Cerebellar cortex (tissue), 1 donor: ENCODE measurements around the gene COL24A1.
A peak's percentile ranks its signal among the peaks of the same experiment; 100 is the strongest.
"Not testable (repeated sequence)": the region's sequence is repeated elsewhere in the genome, so short reads cannot be mapped to it uniquely, and the experiment has no call there.

Experiments used
- DNase-seq: peaks from one replicate; pipeline ENCODE4 v3.0.0-alpha.2; 2015; ENCODE audit warnings: low spot score

The COL24A1 gene

DNA sequence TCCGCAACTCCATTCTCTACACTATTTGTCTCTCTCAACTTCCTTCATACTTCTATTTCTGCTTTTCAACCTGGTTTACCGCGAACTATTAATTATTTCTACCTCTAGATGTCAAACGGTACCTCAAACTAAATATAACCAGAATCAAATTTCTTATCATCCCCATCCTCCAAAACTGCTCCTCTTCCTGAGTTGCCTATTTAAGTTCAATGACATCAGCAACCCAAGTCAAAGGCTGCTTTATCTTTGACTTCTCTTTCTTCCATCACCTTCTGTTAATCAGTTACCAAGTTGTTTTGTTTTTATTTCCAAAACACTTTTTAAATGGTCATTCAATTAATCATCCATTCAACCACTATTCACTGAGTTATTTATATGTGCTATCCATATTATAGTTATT lies 171.9 kb downstream of the COL24A1 start:
- no peak for DNase-seq

DNA sequence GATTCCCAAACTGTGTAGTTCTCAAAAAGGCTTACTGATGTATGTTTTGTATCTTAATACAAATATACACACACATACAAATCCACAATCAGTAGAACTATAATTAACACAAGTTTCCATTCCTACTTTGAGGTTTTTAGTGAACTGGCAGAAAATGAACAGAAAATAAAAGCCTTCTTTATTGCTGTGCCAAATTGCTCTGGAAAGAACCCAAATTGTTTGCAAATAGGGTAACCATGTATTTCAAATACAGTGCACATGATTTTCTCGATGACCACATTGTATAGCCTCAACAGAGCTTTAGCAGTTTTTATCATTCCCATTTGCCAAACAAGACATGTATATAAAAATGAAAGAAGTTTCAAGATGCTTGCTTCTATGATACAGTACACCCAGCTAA lies 173.3 kb downstream of the COL24A1 start:
- no peak for DNase-seq

DNA sequence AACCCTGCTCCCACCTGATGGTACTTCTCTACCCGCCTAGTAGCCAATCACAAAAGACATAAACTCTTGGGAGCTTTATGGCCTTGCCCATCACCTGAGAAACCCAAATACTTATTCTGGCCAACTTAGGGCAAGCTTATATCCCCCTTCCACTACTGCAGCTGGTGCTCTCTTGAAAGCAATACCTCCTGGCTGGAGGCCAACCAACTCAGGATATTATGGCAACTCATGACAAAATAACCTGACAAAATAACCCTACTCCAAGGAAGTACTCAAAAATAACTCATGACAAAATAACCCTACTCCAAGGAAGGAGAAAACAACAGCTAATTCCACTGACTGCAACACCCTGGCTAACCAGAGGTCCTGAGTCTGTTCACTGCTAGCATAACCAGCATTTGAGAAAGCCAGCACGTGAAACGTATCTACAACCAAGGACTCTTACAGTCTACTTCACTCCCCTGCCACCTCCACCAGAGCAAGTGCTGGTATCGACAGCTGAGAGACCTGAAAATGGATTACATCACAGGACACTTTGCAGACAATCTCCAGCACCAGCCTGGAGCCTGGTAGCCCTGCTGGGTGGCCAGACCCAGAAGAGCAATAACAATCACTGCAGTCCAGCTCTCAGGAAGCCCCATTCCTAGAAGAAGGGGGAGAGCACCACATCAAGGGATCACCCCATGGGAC lies 179.9 kb downstream of the COL24A1 start:
- DNase-seq: no peak

DNA sequence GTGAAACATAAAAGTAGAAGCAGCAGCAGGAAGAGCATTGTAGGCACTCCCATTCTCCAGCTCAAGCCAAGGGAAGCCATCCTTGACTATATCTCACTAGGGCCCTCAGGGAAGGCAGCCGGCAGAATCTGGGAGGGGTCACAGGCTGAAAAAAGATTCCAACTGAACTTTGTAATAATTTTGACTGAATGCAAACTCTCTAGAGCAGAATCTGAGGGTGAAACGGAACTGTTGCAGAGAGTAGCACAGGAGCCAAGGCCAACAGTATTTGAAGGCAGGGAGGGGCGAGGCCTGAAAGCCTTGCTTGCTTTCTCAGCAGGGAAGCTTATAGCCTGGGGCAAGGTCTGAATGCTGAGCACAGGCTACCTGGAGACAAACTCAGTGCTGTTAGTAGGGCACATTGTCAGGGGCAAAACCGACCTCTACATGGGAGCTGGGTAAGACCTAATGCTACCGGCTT lies 180.6 kb downstream of the COL24A1 start:
- no peak for DNase-seq

DNA sequence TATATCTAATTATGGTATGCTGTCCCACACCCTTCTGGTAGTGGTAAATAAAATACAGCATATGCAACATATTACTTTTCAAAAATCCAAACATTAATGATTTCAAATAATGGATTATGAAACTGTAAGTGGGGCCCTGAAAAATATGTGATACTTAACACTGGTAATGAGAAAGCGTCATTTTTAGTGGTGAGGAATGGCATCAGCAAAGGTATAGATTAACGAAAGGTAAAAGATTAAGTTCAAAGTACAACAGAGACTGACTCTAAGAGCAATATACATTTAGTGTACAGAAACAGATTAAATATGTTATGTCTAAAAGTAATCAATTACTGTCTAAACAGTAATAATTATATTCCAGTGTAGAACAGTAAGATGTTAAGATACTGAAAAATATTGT lies 194.1 kb downstream of the COL24A1 start:
- DNase-seq: no peak

DNA sequence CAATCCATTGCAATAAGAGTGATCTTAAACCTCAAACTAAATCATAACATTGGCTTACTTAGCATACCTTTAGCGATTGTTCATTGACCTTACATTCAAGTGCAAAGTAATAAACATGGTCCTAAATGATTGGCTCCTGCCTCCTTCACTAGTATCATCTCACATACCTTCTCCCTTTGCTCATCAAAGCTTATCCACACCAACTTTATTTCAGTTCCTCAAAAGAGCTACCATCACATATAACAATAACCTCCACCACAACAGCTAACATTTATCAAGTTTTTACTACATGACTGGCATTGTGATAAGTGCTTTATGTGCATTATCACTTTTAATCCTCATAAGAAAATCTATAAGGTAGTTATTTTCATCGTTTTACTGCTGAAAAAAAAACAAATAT lies 198.8 kb downstream of the COL24A1 start:
- DNase-seq: no peak

DNA sequence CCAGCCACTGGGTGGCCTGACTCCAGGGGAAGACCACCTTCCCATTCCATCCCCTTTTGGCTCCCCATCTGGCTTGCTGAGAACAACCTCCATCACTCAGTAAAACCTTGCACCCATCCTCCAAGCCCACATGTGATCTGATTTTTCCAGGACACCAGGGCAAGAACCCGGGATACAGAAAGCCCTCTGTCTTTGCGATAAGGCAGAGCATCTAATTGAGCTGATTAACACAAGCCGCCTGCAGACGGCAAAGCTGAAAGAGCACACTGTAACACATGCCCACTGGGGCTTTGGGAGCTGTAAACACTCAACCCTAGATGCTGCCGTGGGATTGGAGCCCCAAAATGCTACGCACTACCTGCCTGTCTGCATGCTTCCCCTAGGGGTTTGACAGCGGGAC lies 201.4 kb downstream of the COL24A1 start:
- not testable (repeated sequence) for DNase-seq

DNA sequence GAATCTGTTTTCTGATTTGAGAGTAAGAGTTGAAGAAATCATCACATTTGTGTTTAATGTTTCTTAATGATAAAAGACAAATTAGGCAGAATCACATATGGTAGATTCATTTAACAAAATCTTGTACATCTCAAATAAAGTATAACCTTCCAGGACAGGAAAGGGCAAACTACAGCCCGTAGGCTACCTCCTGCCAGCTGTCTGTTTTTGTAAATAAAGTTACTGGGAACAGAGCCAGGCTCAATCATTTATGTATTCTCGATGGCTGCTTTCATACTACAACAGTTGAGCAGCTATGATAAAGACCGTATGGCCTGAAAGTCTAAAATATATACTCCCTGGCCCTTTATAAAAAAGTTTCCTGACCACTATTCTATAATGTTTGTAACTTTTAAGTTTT lies 204.1 kb downstream of the COL24A1 start:
- no peak for DNase-seq

DNA sequence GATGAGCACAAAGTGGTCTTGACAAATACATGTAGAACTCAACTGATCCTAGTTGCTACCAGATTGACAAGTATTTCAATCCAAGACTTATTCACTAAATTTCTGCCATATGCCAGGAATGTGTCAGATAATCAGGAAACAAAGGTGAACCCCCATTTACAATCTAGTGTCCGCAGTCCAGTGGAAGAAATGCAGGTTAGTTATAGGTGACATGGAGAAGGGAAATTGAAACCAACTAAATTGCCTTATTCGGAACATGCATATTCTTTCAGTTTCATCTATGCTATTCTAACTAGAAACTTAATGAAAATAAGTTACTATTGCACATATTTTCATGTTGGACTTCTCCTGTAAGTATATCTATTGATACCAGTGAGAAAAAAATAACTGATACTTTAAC lies 209.4 kb downstream of the COL24A1 start:
- no peak for DNase-seq

DNA sequence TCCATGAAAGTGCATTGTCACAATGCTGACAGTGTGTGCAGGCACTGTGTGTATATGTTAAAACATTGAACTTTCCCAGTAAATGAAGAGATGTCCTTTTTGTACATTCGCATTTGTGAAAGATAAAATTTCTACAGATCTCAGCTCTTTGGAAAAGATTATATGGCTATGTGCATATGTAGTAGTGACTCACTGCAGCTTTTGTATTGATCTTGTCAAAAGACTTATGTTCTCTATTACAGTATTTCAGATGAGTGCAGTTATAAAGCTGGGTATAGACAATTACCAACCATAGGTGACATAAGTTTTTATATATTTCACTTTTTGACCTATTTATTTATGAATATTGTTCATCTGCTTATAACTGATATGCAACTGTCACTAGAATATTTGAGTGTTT lies 212.6 kb downstream of the COL24A1 start:
- DNase-seq: no peak

DNA sequence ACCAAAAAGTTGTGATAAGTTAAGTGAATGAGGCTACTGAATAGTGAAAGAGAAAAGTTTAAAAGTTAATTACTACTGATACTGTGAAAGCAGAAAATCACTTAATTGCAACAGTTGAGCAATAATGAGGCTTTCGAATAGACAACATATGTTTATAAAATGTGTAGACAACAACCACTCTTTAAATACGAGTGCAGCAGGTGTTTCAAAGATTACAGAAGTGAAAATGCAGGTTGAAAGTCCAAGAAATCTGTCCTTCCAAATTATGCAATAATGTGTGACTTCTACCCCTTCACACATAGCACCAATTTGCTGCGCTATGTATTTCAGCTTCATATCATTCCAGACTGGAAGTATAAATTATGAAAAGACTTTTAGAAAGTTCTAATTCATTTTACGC lies 213.0 kb downstream of the COL24A1 start:
- DNase-seq: no peak

DNA sequence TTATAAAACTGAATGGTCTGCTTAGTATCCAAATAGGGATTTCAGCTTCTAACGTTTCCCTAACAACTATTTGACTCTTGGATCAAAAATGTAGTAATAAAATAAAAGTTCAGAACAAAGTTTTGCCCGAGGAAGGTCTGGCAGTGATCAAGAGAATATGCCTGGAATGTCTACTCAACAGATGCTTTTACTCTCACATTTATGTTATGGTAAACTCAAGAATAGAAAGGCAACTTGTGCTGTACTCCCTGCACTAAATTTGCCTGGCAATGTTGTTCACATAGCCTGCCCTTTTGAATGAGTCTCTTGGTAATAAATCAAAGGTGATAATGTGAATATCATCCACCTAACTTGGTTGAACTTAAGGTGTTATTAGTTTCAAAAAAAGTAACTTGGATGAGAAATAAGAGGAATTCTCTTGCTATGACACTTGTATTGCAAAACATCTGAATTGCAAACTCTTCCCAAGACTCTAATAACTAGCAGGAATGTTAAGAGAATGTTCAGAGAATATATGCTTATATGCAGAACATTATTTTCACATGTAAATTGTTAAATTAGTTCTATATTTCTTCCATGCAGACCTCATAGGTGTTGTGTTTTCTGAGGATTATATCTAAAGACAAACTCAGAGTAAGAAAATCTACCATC lies 215.8 kb downstream of the COL24A1 start:
- no peak for DNase-seq

DNA sequence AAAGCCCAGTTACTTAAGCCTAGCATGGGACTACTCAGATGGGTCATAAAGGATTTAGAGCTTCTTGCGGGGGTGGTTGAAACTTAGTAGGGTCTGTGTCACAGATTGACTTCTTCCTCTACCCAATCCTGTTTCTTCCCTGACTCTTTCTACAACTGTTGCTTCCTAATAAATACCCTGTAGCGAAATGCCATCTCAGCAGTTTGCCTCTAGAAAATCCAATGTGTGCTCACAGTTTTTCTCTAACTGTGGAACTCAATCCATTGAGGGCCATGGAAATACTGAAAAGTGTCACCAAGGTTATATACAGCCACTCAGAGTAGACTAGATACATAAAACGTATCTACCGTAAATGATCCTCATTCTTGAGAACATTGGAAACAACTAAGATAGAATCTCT lies 217.7 kb downstream of the COL24A1 start:
- DNase-seq: no peak

DNA sequence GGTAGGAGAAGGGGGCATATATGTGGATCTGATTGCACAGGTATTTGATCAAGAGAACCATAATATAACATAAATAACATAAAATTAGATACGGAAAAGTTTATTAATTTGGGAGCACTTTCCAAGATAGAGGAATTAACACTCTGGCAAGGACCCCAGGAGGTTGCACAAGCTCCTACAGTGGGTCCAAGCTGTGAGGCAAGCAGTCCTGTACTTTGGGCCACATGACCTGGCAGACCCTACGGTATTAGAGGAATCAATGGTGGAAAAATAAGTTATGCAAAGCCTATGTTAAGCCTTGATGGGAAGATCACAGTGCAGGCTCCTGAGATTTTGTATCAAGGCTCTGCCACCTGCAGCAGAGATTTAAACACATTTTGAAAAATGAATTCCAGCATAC lies 220.1 kb downstream of the COL24A1 start:
- no peak for DNase-seq

DNA sequence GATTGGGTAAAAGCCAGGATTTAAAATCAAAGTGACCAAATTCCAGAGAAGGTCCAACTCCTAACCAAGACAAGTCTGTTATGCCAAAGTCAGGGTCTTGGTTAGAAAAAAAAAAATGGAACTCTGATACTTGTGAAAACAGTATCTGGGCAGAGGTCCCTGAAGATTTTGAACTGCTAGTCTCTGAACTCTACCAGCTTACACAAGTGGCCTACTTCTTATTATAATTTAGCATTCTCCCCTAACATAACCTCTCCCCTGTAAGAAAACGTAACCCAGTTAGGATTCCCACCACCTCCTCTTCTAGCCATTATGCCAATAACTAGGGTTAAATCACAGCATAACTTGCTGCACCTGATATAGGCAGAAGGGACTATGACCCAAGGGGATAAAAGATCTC lies 220.5 kb downstream of the COL24A1 start:
- no peak for DNase-seq

DNA sequence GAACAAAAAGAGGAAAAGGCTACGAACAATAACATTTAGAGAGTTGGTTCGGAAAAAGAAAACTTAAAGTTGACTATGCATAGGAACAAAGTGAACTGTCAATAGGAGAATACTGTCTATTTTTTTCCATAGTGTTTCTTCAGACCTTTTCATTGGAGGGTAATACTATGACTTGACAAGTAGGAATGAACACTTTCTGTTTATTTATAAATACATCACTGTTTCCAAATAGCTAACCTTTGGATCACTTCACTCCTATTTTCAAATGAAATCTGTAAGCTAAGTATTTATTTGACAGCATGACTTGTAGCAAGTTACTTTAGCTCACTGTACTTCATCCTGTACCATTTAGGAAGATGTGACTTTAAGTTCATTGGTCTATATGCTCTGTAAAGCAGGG lies 221.3 kb downstream of the COL24A1 start:
- no peak for DNase-seq

DNA sequence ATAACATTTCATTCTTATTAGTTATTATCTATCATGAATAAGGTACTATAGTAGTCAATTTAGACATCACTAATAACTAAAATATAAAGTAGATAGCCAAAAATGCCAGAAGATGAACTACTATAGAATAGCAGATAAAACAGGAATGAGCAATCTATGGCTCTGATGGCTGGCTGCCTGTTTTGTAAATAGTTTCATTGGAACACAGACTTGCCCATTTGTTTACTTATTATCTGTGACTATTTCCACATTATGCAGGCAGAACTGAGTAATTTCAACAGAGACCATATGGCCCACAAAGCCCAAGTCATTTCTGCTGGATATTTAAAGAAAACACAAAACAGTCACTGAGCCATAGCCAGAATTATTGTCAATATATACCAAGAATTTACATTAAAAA lies 222.1 kb downstream of the COL24A1 start:
- no peak for DNase-seq

DNA sequence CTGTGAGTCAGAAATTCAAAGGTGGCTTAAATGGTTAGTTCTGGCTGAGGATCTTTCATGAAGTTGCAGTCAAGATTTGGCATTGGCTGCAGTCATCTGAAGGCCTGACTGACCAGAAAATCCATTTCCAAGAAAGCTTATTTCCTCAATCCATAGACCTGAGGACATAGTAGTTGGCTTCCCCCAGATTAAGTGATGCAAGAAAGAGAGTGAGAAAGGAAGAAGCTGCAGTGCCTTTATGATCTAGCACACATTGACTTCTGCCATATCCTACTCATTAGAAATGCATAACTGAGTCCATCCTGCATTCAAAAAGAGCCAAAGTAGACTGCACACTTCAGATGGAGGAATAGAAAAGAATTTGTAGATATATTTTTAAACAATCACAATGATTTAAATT lies 222.6 kb downstream of the COL24A1 start:
- no peak for DNase-seq

DNA sequence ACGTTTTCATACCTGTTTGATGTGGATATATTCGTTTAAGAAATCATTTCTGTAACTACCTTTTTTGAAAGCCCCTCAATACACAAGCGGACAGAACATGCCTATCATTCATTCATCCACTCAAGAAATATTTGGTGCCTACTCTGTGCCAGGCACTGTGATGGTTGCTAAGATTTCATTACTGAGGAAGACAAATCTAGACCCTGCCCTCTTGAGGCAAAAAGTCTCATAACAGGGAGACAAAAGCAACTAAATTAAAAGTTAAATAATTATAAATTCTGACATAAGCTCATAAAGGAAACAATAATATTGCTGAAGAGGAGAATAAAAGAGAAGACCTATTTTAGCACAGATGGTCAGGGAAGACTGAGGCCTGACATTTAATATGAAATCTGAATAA lies 244.8 kb downstream of the COL24A1 start:
- no peak for DNase-seq

DNA sequence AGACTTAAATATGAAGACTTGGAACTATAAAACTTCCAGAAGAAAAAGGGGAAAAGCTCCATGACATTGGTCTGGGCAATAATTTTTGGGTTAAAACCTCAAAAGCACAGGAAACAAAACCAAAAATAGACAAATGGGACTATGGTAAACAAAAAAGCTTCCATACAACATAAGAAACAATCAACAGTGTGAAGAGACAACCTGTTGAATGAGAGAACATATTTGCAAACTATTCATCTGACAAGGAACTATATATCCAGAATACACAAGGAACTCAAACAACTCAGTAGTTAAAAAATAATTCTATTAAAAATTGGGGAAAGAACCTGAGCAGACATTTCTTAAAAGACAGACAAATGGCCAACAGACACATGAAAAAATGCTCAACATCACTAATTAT lies 255.7 kb downstream of the COL24A1 start:
- no peak for DNase-seq

DNA sequence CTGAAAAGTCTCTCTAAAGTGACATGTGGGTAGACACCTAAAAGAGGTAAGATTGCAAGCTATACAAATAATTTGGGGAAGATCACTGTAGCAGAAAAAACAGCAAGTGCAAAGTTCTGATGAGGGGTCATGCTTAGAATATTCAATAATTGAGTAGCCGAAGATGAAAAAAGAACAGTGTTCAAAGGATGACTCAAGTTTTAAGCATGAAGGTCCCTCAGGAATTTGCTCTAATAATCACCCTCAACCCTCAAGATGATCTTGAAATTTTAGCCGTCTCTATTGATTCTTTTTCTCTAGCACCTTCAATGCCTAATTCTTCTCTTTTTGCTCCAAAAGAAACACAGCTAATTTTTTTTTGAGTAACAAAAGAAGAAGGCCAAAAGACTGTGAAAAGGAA lies 257.7 kb downstream of the COL24A1 start:
- DNase-seq: no peak

DNA sequence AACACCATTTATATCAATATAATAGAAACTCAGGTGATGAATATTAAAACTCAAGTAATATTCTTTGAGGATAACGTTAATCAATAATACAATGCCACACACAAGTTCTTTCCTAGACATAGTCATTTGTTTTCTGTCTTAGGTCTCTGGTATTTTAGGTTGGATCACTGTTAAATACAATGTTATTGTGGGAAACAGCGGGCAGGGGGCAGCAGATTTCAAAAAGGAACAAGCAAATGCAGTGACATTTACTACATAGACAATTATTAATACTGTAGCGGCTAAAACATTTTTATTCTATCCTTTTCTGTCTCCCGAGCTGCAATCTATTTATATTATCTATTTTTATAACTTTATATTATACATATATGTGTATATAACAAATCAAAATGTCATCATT lies 261.9 kb downstream of the COL24A1 start:
- peak; percentile 17 for DNase-seq

DNA sequence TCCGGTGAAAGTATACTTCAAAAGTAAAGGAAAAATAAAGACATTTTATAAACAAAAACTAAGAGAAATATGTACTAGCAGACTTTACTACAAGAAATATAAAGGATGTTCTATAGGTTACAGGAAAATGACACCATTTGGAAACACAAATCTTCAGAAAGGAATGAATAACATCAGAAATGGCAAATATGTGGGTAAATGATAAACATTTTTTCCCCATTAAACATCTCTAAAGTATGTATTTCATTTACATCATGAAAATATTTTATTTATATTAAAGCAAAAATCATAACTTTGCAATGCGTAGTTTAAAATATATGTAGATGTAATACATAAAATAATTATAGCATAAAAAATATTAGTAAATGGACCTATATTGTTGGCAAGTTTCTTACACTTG lies 264.2 kb downstream of the COL24A1 start:
- DNase-seq: no peak

DNA sequence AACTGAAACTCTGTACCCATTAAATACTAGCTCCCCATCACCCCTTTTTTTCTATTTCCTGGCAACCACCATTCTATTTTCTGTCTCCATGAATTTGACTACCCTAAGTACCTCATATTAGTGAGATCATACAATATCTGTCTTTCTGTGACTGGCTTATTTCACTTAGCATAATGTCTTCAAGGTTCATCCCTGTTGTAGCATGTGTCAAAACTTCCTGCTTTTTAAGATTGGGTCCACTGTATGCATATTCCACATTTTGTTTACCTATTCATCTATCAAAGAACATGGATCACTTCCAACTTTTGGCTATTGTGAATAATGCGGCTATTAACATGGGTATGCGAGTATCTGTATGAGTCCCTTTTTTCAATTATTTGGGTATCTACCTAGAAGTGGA lies 266.7 kb downstream of the COL24A1 start:
- DNase-seq: no peak
